ENCODE results near the gene SEMA3A.

- TF ChIP-seq, protein P1, sequence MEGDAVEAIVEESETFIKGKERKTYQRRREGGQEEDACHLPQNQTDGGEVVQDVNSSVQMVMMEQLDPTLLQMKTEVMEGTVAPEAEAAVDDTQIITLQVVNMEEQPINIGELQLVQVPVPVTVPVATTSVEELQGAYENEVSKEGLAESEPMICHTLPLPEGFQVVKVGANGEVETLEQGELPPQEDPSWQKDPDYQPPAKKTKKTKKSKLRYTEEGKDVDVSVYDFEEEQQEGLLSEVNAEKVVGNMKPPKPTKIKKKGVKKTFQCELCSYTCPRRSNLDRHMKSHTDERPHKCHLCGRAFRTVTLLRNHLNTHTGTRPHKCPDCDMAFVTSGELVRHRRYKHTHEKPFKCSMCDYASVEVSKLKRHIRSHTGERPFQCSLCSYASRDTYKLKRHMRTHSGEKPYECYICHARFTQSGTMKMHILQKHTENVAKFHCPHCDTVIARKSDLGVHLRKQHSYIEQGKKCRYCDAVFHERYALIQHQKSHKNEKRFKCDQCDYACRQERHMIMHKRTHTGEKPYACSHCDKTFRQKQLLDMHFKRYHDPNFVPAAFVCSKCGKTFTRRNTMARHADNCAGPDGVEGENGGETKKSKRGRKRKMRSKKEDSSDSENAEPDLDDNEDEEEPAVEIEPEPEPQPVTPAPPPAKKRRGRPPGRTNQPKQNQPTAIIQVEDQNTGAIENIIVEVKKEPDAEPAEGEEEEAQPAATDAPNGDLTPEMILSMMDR (IDR thresholded peaks at IDR 0.05): no peak
- TF ChIP-seq ZFX (IDR thresholded peaks at IDR 0.05; ENCODE audit: borderline replicate concordance): no peak
Observed at GRCh38 chr7:83921271-83921940, 273.2 kb downstream of the SEMA3A start.

Measured in 22Rv1 (cell line).